ENCODE results near the gene IARS1. TPM values are rescaled to one million over a fixed set of nuclear protein-coding genes. Genes with fewer than 3 reads are reported as not detected.

The IARS1 gene
- total and polyA plus RNA-seq, 10 of the 15 experiments (the other 5 are each of a cell fraction or from before 2014, with no cell fraction given) = 71.0 to 227 (median 153) TPM

GRCh38 chr9:92265154-92265553 lies 28.3 kb downstream of the IARS1 start (continued):
- TF ChIP-seq ZBTB11 (CRISPR knock-in tag; IDR thresholded peaks at IDR 0.05) = no peak

GRCh38 chr9:92263131-92263530 lies 30.4 kb downstream of the IARS1 start:
- no peaks in the 10 kb centered on the region for H3K9me3 ChIP-seq (replicated peaks; ENCODE audit: control insufficient read depth, insufficient read depth, low read length)
- intact Hi-C loops (cut with micrococcal nuclease; ENCODE audit: unreplicated experiment) (no loop called here), in situ Hi-C loops (cut with MboI) (no loop called here)
- peaks cover 30 to 43% of the 10 kb centered on the region in 2 experiments for H3K36me3 ChIP-seq (ENCODE audit: control insufficient read depth in 2 of 2, insufficient read depth in 2 of 2, low read length in 1 of 2)
- ChIA-PET CTCF (interaction anchor here (0.8 to 1.0 kb wide), 3 partner anchors 19 to 124 kb away, joined by 3 read pairs; no protein-coding TSS in a partner anchor), POLR2A (interaction anchor here (1.6 kb wide), 1 partner anchor 16 kb away, joined by 3 read pairs; no protein-coding TSS in a partner anchor), SMC1A (ENCODE audit: uncharacterized antibody, unreplicated experiment) (no interaction called here), RAD21 (ENCODE audit: unreplicated experiment) (interaction anchor here (1.1 kb wide), 1 partner anchor 123 kb away, joined by 6 read pairs; no protein-coding TSS in a partner anchor)
- H3K79me2 ChIP-seq (ENCODE audit: control insufficient read depth, insufficient read depth, low read length) = no peaks in the 10 kb centered on the region
- FAIRE-seq = no peak
- no peak overlapping the region for H2AFZ ChIP-seq (ENCODE audit: control insufficient read depth, low read depth, low read length)
- no peak overlapping the region for H3K4me3 ChIP-seq
- H3K4me2 ChIP-seq (ENCODE audit: control insufficient read depth, insufficient read depth) = no peak overlapping the region
- H3K9ac ChIP-seq (ENCODE audit: control insufficient read depth, insufficient read depth, low read length) = no peak overlapping the region
- no peak for DNase-seq (ENCODE audit: low read depth, low spot score)
- no peaks in the 10 kb centered on the region for H3K27me3 ChIP-seq (replicated peaks in 1 of 2; ENCODE audit: control insufficient read depth in 2 of 2, insufficient read depth in 2 of 2, low read length in 1 of 2)
- no peaks in the 10 kb centered on the region for H3K4me1 ChIP-seq (ENCODE audit: control insufficient read depth, insufficient read depth, low read length)
- no peak for ATAC-seq
- H4K20me1 ChIP-seq (ENCODE audit: control insufficient read depth, insufficient read depth) = no peaks in the 10 kb centered on the region
- no TSS peak for BruUV-seq (replicated peaks)
- no peak for TF ChIP-seq BRCA1 (IDR thresholded peaks at IDR 0.05; ENCODE audit: low read depth, low read length)
- TF ChIP-seq KLF5 (IDR thresholded peaks at IDR 0.05; ENCODE audit: partially characterized antibody) = no peak
- TF ChIP-seq CTCF (IDR thresholded peaks at IDR 0.05 in 2 of 3, conservative IDR thresholded peaks at IDR 0.05 in 1 of 3; ENCODE audit: control insufficient read depth in 2 of 3, extremely low read depth in 1 of 3, insufficient read depth in 1 of 3, low read depth in 3 of 3, low read length in 3 of 3) = no peak
- no peak for TF ChIP-seq NBN (IDR thresholded peaks at IDR 0.05)
- WGBS (ENCODE audit: insufficient coverage, insufficient replicate concordance, low lambda C conversion rate, missing lambda C conversion rate) = 0% methylated on average over 1 of the region's 1 CpG
- no peak overlapping the region for H3K27ac ChIP-seq (ENCODE audit: control insufficient read depth, insufficient read depth)
